ENCODE data around the gene CHN2. TPM values are rescaled to one million over a fixed set of nuclear protein-coding genes. Genes with fewer than 3 reads are reported as not detected.

CHN2 gene
- total RNA-seq, 1 experiment from 2014 or later = 4.2 TPM

DNA sequence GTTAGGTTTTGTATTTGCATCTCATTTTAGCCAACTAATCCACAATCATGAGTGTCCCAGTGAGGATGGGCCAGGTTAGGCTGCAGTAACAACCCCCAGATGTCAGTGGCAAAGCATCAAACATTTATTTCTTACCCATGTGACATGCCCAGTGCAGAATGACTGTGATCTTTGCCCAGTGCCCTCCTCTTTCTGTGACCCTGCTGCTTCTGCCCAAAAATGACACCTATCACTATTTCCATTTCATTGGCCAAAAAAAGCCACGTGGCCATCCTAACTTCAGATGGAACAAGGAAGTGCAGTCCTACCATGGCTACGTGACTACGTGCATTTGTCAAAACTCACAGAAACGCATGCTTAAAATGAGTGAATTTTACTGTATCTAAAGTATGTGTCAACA, 259.9 kb downstream of the CHN2 start:
- Histone ChIP-seq H3K4me3 (ENCODE audit: insufficient read depth, low read depth, low read length) (no peak overlapping the region), H3K27me3 (ENCODE audit: control insufficient read depth, insufficient read depth, low read length) (no peaks in the 10 kb centered on the region), H3K36me3 (replicated peaks; ENCODE audit: control insufficient read depth, insufficient read depth, low read length) (no peaks in the 10 kb centered on the region)
- DNase-seq = no peak

DNA sequence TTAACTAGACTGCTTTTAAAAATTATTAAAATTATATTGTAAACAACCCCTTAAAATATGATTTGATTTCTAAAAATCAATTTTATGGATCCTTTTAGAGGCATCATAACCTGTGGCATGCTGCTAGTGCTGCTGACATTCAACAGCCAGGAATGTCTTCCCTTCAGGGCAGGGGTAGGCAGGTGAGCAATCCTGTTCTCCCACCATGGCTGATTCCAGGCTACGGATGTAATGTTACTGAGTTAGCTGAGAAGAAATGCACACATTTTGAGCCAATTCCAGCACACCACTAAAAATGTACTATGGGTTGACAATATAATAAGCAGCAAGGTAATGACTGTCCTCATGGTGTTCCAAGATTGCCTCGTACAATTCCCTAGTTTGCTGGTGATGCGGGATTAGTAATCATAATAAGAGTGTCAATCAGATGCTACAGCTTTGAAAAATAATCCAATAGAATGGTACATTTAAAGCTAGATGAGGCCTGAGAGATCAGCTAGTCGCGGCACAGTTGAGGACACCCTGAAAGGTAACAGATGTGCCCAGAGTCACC, 260.4 kb downstream of the CHN2 start:
- Histone ChIP-seq H3K4me3 (ENCODE audit: insufficient read depth, low read depth, low read length) (no peak overlapping the region), H3K27me3 (ENCODE audit: control insufficient read depth, insufficient read depth, low read length) (no peaks in the 10 kb centered on the region), H3K36me3 (replicated peaks; ENCODE audit: control insufficient read depth, insufficient read depth, low read length) (no peaks in the 10 kb centered on the region)
- DNase-seq = no peak

GRCh38 chr7:29457141-29457561, 262.6 kb downstream of the CHN2 start:
- H3K27me3 ChIP-seq (ENCODE audit: control insufficient read depth, insufficient read depth, low read length) = no peaks in the 10 kb centered on the region
- no peaks in the 10 kb centered on the region for H3K36me3 ChIP-seq (replicated peaks; ENCODE audit: control insufficient read depth, insufficient read depth, low read length)
- no peak overlapping the region for H3K4me3 ChIP-seq (ENCODE audit: insufficient read depth, low read depth, low read length)
- DNase-seq = no peak

- H3K4me3 ChIP-seq (ENCODE audit: insufficient read depth, low read depth, low read length) = no peak overlapping the region
- DNase-seq = no peak
- no peaks in the 10 kb centered on the region for H3K27me3 ChIP-seq (ENCODE audit: control insufficient read depth, insufficient read depth, low read length)
- H3K36me3 ChIP-seq (replicated peaks; ENCODE audit: control insufficient read depth, insufficient read depth, low read length) = no peaks in the 10 kb centered on the region
Measured at GRCh38 chr7:29457565-29458011, 263.0 kb downstream of the CHN2 start.

GRCh38 chr7:29458933-29459332, 264.4 kb downstream of the CHN2 start:
- DNase-seq = no peak
- no peak overlapping the region for H3K4me3 ChIP-seq (ENCODE audit: insufficient read depth, low read depth, low read length)
- H3K27me3 ChIP-seq (ENCODE audit: control insufficient read depth, insufficient read depth, low read length) = no peaks in the 10 kb centered on the region
- H3K36me3 ChIP-seq (replicated peaks; ENCODE audit: control insufficient read depth, insufficient read depth, low read length) = no peaks in the 10 kb centered on the region

DNA sequence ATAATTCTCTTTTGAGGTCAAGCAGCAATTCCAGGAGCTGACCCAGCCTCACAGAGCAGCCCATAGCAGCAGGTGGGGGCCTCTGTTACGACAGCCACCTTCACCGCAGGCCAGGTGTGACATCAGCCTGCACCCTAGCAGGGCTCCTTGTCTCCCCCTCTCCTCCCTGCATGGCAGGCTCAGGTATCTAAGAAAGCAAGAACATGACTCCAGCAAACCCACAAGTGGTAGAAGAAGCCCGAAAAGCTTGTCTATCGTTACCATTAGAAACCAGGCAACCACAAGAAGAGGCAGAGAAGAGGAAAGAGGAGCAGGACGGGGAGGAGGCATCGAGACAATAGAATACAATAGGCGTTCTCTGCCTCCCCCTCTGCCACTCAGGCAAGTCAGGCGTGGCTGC, 265.0 kb downstream of the CHN2 start:
- DNase-seq = no peak
- no peaks in the 10 kb centered on the region for H3K36me3 ChIP-seq (replicated peaks; ENCODE audit: control insufficient read depth, insufficient read depth, low read length)
- H3K4me3 ChIP-seq (ENCODE audit: insufficient read depth, low read depth, low read length) = no peak overlapping the region
- no peaks in the 10 kb centered on the region for H3K27me3 ChIP-seq (ENCODE audit: control insufficient read depth, insufficient read depth, low read length)

DNA sequence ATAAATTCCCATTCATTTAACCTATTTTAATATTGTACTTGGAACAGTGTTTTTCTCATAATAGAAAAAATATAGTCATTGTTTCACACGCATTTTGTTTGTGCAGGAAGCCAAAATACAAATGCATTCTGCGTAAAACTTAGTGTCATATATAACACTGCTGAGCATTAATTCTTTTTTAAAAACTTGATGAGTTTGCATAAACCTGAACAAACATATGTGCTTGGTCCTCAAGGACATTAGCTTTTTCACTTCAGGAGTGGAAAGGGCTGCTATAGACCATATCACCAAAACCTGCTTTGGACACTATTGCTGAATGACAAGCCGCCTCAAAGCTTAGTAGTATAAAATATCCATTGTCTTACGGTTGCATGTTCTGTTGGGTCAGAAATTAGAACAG, 267.4 kb downstream of the CHN2 start:
- Histone ChIP-seq H3K27me3 (ENCODE audit: control insufficient read depth, insufficient read depth, low read length) (no peaks in the 10 kb centered on the region), H3K4me3 (ENCODE audit: insufficient read depth, low read depth, low read length) (no peak overlapping the region), H3K36me3 (replicated peaks; ENCODE audit: control insufficient read depth, insufficient read depth, low read length) (no peaks in the 10 kb centered on the region)
- DNase-seq = no peak

DNA sequence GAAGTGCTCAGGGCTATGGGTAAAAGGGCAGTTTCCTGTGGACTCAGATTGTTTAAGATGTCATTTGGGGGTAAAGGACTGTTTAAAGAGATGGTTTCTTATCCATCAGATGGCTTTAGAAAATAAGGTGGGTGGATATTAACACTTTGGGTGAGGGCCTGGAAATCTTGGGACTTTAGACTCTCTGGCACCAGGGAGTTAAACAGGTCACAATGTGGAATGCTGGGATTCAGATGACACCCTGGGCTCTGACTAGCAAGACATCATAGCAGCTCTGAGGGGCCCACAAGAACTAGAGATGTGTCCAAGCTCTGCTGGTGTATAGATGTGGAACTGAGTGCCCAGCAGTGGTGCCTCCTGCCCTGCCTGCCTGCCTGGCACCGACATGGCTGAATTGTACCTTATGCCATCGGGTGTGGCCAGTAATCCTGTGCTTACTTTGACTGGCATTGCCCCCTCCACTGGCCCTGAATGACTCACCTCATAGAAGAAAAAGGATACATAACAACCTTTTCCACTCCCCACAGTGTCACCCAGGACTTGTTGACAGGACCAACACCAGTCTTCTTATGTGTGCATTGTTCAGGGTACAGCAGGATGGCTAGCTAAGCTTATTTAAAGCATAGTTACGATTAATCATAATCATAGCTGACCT, 269.1 kb downstream of the CHN2 start:
- Histone ChIP-seq H3K4me3 (ENCODE audit: insufficient read depth, low read depth, low read length) (no peak overlapping the region), H3K27me3 (ENCODE audit: control insufficient read depth, insufficient read depth, low read length) (no peaks in the 10 kb centered on the region), H3K36me3 (replicated peaks; ENCODE audit: control insufficient read depth, insufficient read depth, low read length) (no peaks in the 10 kb centered on the region)
- DNase-seq = no peak

- no peaks in the 10 kb centered on the region for H3K27me3 ChIP-seq (ENCODE audit: control insufficient read depth, insufficient read depth, low read length)
- no peak for DNase-seq
- H3K4me3 ChIP-seq (ENCODE audit: insufficient read depth, low read depth, low read length) = no peak overlapping the region
- no peaks in the 10 kb centered on the region for H3K36me3 ChIP-seq (replicated peaks; ENCODE audit: control insufficient read depth, insufficient read depth, low read length)
Measured at GRCh38 chr7:29464753-29465152, 270.2 kb downstream of the CHN2 start.

DNA sequence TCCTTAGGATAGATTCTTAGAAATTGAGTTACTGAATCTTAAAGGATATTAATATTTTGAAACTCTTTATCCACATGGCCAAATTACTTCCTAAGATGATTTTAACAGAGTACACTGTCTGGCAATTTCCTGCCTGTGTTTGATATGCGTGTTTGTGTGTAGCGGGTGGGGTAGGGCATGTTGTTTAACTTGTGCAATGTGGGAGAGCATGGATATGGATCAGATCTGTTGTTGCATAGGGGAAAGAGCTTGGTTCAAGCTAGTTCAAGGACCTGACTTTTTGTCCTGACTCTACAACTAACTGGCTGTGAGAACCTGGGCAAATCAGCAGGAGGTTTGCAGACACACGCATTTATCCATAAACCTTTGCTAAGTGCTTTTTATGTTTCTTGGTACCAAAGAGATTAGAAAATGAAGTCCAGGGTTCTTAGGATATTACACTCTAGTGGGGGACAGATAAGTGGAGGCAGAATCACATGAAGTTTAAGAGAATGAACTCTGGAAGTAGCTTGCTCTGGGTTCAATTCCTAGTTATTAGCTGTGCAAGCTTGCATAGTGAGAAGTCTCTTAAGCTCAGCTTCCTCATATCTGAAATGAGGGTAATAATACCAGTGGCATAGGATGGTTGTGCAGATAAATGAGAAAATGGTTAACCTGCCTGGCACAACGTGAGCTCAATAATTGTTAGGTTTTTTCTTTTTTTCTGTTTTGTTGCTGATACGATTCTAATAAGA, 272.8 kb downstream of the CHN2 start:
- no peak overlapping the region for H3K4me3 ChIP-seq (ENCODE audit: insufficient read depth, low read depth, low read length)
- no peaks in the 10 kb centered on the region for H3K36me3 ChIP-seq (replicated peaks; ENCODE audit: control insufficient read depth, insufficient read depth, low read length)
- H3K27me3 ChIP-seq (ENCODE audit: control insufficient read depth, insufficient read depth, low read length) = no peaks in the 10 kb centered on the region
- DNase-seq = no peak

DNA sequence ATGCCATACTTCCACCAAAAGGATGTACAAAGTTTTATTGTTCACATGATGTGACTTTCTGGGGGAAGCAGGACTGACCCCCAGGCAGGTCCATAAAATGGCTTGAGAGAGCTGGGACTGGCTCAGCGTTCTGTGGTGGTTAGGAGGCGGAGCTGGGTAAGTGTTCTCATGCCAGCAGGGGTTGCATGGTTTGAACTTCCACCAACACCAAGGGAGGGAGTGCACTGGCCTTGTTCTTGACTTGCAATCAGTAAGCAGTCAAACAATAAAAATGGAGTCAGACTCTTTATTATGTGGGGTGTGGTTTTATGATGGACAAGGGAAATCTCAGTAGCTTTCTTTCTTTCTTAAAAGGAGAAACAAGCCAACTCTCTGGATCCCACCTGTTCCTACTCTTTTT, 273.6 kb downstream of the CHN2 start:
- Histone ChIP-seq H3K4me3 (ENCODE audit: insufficient read depth, low read depth, low read length) (no peak overlapping the region), H3K36me3 (replicated peaks; ENCODE audit: control insufficient read depth, insufficient read depth, low read length) (no peaks in the 10 kb centered on the region)
- no peak for DNase-seq

GRCh38 chr7:29469281-29469680, 274.7 kb downstream of the CHN2 start:
- Histone ChIP-seq H3K36me3 (replicated peaks; ENCODE audit: control insufficient read depth, insufficient read depth, low read length) (no peaks in the 10 kb centered on the region), H3K4me3 (ENCODE audit: insufficient read depth, low read depth, low read length) (no peak overlapping the region), H3K27me3 (ENCODE audit: control insufficient read depth, insufficient read depth, low read length) (no peaks in the 10 kb centered on the region)
- DNase-seq = no peak

More for the DNA sequence above, 273.6 kb downstream of the CHN2 start:
- H3K27me3 ChIP-seq (ENCODE audit: control insufficient read depth, insufficient read depth, low read length) = no peaks in the 10 kb centered on the region

DNA sequence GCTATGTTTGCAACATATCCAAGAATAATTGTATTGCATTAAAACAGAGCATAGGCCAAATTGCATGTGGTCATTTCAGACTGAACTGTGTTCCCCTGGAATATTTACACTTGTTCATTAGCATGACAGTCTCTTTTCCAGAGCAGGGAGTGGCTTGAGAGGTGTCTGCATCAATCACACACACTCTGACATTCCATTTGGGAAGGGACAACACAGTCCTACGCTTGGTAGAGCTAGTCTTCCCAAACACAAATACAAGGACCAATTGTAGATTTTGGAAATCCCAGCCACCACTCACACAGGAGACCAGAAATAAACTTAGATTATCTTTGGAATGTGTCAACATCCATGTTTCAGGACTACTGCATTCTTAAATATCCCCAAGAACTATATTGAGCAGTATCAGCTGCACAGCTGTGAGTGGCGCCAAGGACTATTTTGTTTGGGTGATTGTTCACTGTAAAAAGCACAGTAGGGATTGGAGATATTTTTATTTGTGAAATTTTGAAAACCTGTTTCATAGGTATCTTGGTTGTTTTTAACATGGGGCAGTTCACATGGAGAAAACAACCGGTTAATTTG, 275.5 kb downstream of the CHN2 start:
- Histone ChIP-seq H3K36me3 (replicated peaks; ENCODE audit: control insufficient read depth, insufficient read depth, low read length) (no peaks in the 10 kb centered on the region), H3K4me3 (ENCODE audit: insufficient read depth, low read depth, low read length) (no peak overlapping the region), H3K27me3 (ENCODE audit: control insufficient read depth, insufficient read depth, low read length) (no peaks in the 10 kb centered on the region)
- no peak for DNase-seq

- DNase-seq = no peak
- Histone ChIP-seq H3K4me3 (ENCODE audit: insufficient read depth, low read depth, low read length) (no peak overlapping the region), H3K36me3 (replicated peaks; ENCODE audit: control insufficient read depth, insufficient read depth, low read length) (no peaks in the 10 kb centered on the region), H3K27me3 (ENCODE audit: control insufficient read depth, insufficient read depth, low read length) (no peaks in the 10 kb centered on the region)
Measured at GRCh38 chr7:29471444-29472138, 277.0 kb downstream of the CHN2 start.

All from H7 (cell line).